ENCODE results near the gene ETV4.
"Not testable (repeated sequence)": the region's sequence is repeated elsewhere in the genome, so short reads cannot be mapped to it uniquely, and the experiment has no call there.

GRCh38 chr17:43511199-43511598, 34.9 kb downstream of the ETV4 start:
- TF ChIP-seq TEAD4 (CRISPR knock-in tag; IDR thresholded peaks at IDR 0.05); CTCF (IDR thresholded peaks at IDR 0.05); TEAD1 (CRISPR knock-in tag; IDR thresholded peaks at IDR 0.05): not testable (repeated sequence)
